GF-D8 (cell line): Measurements from ENCODE around the gene VDAC2.
A peak's percentile ranks its signal among the peaks of the same experiment; 100 is the strongest.

ENCODE experiments used
- DNase-seq: peaks from one replicate; lab custom pipeline; 2025; lab: John Stamatoyannopoulos, UW

Gene VDAC2

DNA sequence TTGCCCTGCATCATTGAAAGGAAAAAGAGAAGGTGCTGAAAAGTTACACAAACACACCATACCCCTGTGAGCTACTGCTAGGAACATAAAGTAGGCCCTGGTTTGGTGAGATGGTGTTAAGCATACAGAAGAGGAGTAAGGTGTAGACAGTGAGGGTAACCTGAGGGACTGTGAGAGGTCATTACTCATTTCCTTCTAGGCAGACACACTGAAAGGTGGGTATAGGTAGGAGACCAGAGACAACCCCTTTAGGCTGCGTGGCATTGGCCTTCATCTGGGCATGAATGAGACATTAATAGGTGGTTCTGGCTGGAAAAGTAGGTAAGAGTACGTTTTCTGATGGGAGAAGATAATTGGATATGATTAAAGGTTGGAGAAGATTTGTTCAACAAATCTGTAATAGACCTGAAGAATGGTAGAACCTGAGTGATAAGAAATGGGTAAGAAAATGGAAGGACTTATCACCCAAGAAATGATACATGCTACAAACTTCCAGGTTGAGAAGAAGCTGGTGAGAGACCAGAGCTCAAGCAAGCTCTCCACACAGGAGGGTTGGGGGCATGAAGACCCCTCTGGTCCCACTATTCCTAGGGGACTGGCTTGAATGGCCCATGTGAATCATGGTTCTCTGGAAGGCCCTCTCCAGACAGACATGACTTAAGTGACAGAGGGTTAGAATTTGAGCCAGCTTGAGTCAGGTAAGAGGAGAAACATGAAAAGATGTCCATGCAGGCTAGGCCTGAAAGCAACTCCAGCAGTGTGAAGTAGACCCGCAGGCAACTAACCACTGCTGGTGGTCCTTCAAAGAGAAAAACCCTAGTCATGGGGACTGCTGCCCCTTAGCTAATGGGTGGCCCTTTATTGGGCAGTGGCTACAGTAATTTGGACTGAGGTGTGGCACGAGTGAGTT is 21.3 kb downstream of the VDAC2 start:
- DNase-seq = no peak

DNA sequence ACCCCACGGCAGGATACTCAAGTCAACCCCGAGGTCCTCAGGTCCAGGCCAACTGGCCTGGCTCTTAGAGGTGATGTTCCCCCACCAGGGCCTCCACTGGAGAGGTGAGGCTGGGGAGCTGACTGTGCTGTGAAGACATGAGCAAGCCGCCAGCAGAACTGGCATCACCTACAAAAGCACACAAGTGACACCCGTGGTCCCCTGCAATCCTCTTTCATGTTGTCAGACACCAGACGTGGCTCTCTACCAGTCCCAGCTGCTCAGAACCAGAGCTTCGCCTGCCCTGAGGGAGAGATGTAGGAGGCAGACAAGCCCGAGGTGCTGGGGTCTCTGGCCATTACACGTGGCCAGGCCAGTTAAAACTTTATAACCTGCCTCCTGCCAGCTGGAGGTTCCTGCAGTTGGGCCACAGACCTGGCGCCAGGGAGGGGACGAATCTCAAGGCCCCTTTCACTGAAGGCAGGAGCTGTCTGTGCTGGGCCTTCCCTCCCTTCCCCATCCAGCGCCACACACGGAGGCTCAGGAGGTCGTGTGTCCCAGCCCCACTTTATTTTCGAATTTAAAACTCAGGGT is 22.9 kb downstream of the VDAC2 start:
- DNase-seq = no peak

DNA sequence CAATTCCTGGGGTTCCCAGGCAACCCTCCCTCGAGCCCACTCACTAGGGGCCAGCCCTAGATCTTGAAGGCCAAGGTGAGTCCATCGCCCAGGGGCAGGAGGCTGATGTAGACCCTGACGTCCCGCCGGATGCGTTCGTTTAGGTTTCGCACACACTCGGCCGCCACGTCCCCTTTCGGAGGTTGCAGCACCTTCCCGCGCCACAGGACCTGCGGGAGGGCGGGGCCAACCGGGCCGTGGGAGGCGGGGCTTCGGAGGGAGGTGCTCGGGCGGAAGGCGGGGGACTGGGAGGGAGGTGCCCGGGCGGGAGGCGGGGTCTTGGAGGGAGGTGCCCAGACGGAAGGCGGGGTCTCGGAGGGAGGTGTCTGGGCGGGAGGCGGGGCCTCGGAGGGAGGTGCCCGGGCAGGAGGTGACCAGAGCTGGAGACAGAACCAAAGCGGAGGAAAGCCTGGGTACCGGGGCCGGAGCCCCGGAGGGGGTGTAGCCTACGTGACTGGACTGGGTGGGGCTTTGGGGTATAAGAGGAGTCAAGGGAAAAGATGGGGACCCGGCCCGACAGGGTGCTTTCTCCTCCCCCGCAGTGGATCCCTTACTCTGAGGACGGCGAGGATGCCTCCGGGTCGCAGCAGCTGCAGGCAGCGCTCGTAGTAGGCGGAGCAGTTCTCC is 23.6 kb downstream of the VDAC2 start:
- no peak for DNase-seq

DNA sequence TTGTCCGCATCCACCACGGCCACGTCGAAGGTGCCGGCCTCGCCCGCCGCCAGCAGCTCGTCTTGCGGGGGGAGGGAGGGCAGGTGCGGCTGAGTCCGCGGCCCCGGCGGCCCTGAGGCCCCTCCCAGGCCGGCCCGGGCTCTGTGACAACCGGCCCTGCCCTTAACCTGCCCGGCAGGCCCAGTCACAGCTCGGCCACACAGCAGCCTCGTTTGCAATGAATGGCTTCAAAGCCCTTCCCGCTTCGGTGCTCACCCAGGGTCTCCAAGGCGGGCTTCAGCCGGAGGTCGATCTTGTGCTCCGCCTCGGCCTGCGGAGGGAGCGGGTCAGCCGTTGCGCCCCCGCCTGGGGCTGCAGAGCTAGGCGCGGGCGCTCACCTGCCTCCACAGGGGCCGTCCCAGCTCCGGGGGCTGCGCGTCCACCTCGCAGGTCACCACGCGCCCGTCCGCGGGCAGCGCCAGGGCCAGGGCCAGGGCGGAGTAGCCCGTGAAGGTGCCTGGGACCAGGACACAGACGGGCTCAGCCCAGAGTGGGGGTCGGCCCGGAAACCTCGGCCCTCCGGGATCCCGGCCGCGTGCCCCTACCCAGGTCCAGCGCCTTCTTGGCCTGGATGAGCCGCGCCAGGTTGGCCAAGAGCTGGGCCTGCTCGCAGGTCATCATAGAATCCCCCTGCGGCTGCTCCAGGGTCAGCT is 24.2 kb downstream of the VDAC2 start:
- DNase-seq = no peak

DNA sequence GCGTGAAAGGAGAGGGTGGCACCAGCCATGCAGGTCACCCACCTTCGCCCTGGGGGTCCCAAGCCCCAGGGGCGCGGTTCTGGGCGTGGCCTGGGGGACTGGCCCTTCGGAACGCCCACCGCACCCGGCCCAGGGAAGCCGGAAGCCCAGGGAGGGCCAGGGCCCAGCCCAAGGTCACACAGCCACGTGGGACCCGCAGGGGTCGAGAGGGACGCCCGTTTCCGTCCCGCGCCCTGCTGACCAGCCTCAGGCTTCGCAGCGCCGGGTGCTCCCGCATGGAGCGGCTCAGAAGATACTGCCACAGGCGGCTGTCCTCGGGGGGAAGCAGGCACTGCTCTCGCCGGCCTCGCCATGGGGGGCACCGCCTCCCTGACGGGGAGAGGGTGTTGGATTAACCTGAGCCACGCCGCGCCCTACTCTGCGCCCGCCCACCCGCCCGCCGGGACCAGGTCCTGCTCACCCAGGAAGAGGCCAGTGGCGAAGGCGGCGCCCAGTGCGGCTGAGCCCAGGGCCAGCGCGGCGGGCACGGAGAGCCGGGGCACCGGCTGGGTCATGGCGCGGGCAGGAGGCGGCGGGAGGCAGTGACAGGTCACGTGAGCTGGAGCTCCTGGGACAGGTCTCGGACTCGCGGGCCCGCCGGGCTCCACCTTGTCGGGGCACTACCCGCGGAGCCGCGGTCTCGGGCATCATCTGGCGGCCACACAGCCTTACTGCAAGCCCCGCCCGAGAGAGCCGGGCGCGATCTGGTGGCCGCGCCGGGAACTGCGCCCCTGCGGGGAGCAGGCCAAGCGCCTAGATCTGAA is 25.0 kb downstream of the VDAC2 start, which contains the start of gene COMTD1:
Gene COMTD1 (minus strand): TSS at position 583 of the 803 bp plus-strand sequence. CDS start 29 bp downstream, at position 554.
- peak; percentile 70 for DNase-seq

DNA sequence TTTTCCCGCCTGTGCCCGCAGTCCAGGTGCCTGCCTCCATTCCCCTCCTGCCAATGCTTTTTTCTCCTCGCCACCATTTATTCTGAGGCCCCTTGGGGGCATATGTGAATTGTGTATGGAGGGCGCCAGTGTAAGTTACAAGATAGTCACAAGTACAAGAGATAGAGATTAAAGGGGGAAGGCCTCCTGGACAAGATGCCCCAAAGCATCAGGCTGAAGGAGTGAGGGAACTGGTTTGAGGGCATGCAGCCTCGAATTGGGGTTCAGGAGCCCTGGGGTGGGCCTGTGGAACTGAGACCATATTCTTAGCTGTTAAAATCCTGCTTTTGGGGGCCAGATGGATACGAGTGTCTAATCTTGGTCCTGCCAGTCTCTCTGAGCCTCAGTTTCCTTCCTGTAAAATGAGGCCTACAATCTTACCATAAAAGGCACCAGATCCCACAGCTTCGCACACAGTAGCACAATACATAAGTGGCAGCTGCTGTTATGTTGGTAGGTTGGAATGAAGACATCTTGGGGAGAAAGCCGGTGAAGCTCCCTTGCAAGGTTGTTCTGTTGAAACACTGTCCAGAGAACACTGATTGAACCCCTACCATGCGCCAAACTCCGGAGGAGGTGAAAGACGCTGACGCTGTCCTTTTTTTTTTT is 25.7 kb downstream of the VDAC2 start:
- DNase-seq = no peak

DNA sequence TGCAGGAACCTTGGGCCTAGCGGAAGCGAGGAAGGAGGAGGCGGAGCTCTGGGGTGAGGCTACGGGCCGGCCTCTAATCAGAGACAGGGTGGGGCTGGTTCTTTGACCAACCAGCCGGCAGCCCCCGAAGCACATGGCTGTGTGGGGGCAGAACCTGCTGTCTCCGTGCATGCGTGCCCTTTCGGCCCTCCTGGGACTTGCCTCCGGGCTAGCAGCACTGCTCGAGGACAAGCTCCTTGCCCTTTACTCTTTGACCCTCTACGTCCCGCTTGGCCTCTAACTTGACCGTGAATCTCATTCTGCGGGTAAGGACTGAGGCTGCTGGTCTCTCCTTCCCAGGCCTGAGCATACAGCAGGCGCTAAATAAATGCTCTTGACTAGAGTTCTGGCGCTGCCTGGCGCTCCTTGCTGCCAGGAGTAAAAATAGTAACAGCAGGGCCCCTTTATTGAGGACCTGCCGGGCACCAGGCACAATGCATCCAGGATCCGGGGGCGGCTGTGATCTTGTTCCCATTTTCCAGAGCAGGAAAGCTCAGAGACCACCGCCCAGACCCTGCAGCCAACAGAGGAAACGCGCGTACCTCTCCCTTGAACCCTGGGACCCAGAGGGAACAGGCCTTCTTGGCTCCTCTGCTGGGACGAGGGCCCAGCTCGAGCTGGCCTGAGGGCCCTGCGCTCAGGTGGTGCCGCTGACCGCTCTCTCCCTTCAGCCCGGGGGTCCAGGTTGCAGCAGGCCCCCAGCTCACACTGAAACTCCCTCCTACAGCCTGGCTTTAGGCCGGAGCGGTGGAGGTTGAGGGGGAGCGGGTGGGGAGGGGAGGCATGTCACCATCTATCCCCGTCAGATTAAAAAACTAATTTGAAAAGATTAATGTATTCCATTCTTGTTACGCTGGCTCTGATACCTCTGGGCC is 27.8 kb downstream of the VDAC2 start:
- DNase-seq = no peak

DNA sequence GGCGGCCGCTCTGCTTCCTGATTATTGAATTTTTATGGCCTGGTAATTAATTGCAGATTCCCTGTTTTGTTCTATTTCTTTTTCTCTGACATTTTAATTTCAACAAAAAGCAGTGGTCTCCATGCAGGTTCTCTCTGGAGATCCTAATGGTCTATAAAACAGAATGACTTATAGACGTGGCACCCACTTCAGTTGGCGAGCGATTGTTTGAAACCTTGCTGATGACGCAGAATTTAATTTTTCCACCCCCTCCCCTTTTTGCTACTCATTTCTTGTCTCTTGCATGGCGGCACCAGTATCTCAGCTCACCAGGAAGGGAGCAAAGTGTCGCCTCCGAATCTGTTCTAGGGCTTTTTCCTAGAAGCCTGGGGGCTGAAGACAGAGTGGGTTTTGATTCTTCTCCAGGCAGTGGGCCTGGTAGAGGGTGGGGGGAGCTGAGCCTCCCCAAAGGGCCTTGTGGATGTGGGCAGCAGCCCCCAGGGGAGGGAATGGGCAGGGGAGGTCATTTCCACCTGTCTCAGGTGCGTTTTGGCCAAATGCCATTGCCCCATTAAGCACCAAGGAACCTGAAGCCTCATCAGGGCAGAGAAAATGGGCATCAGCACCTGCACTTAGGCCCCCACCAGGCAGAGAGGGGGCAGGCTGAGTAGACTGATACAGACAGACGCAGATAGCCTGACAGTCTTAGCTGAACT is 28.6 kb downstream of the VDAC2 start:
- no peak for DNase-seq

DNA sequence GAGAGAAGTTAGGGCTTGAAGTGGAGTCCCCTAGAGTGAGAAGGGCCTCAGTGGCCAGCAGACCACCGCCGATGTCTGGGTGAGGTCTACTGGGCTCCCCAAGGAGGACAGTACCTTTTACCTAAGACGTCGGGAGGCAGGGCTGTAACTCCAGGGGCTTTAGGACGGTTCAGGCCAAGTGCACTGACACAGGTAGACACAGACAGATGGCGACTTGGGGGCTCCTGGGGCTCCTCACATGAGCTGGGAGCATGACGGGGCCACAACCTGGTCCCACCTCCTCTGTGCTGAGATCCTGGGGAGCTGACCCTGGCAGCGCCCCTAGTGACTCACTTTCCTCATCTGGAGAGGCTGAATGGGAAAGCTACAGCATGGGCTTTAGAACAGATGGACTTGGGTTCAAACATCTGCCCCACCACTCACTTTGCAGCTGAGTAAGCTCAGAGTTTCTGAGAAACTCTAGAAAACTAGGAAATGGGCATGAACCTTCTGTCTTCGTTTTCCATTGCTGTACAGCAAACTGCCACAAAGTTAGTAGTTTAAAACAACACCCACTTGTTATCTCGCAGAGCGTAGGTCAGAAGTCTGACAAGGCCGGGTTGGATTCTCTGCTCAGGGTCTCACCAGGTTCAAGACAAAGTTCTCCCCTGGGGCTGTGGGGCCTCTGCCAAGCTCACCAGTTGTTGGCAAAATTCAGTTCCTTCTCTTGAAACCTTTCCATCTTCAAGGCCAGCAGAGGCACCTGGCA is 29.9 kb downstream of the VDAC2 start:
- DNase-seq = no peak

DNA sequence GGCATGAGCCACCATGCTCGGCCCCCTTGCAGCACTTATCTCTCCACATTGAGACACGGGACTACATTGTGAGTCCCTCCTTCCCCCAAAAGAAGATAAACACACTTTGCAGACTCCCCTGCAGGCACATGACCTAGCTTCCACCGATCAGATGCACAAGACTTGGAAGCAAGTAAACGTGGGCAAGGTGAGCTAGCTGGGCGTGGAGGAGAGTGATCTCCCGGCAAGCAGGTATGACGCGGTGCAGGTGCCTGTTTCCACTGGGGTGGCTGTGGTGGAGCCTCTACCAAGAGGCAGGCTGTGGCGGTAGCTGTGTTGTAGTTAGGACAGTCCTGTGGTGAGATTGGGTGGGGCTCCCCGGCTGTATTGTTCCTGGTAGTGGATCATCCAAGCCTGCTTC is 32.8 kb downstream of the VDAC2 start:
- DNase-seq = no peak

DNA sequence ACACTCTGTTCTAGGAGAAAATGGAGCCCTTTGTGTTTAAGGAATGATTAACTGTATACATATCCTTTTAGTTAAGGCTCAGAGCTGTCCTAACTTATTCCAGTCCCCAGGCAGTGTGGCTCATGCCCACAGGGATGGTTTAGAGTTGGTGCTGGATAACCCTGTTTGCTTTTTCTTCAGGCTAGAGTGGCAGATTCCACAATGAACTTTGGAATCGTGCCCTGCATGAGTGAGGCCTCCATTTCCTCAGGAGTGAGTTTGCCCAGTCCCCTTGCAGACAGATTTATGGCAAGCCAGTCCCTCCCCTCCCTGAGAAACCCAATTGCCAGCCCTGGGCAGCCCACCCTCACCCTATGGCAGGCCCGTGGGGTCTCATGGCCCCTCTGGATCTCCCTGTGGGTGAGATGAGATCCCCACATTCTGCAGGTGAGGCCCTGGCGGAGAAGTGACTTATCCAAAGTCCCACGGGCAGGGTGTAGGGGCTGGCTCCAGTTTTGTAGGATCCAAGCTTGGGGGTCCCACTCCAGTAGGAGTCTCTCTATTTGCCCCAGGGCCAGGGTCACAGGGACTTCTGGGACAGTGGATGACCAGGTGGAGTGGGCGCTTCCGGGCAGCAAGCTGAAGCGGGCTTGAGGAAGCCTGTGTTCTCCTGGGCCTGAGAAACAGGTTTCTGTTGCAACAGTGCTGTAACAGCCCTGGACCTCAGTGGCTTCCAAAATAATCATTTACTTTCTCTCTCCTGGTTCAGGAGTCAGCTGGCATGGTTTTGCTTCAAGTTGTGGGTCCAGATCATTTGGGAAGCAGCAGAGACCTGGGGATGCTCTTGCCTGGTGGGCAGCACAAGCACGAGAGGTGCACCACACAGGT is 34.1 kb downstream of the VDAC2 start:
- DNase-seq = no peak

DNA sequence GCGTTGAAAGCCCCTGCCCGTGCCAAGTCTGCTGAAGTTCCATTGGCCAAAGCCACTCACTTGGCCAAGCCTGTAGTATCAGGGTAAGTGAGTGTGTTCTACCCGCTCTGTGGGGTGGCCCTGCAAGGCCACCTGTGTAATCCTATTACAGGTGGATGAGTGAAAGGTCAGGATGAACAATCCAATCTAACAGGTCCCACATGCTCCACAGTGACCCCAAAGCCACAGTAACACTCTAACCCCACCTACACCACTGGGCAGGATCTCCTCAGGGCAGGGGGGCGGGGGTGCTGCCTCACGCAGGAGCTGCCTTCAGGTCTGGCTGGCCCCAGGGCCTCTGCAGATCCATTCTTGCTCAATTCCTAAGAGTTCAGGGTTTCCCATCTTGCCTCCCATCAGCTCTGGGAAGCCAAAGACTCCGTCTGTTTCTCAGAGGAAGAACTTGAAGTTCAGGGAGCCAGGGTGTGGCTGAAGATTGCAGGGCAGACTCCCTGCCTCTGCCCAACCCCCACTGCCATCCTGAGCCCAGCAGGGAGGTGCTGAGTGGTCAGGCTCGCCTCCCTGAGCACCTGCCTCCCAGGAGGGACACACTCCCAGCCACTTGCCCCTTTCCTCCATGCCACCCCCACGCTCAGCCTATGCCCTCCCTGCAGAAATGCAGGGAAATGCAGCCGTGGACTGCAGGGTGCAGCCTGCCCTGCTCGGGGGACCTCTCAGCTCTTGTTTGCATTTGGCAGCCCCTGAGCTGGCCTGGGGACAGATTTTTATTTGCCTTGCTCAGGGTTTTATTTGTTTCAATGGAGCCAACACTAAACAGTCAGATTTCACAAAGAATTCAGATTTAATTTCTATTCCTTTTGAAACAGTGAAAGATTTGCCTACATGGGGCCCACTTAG is 35.0 kb downstream of the VDAC2 start:
- DNase-seq = no peak

DNA sequence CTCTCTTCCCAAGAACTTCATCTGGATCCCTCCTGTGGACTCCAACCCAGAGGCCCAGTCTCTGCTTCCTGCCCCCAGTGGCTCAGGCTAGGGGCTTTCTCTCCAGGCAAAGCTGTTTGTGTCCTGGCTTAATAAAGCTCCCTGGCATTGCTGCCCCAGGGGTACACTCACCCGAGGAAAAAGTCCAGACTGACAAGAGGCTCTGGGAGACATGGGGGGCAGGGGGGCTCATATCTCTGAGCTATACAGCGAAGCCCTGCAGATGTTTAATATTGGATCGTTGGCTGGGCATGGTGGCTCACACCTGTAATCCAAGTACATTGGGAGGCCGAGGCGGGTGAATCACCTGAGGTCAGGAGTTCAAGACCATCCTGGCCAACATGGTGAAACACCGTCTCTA is 35.9 kb downstream of the VDAC2 start:
- DNase-seq = no peak

DNA sequence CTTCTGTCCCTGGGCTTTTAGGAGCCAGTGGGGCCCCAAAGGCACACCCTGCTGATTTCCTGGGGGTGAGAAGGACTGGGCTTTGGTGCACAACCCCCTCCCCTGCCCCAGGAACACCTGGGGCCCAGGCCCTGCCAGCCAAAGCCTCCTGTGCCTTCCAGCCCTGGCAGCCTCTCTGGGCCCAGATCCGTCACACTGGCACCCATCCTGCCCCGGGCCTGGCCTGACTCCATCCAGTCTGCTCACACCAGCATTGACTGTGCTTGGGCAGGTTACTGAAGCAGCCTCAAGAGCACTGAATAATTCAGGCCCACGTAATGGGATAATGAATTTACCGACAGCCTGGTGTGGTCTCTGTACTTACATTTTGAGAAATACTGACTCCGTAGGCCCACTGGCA is 37.2 kb downstream of the VDAC2 start:
- DNase-seq = no peak

DNA sequence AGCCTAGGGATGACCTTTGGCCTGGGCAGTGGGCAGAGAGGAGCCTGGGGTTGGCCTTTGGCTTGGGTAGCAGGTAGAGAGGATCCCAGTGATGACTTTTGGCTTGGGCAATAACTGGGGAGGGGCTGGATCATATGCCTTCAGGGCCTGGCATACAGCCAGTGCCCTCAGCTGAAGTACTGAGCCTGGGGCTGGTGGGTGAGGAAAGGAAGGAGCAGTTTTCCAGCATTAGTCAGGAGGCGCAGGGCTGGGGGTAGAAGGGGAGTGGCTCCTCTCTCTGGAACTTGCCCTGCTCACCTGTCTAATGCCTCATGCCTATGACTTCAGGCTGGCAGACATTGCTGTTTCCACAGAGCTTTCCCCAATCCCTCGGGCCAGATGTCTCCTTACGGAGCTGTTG is 40.3 kb downstream of the VDAC2 start:
- no peak for DNase-seq
